GM06990 (cell line): ENCODE measurements around the gene PCDH17.

Experiments
- DNase-seq: peaks from one replicate; pipeline ENCODE4 v3.0.0-alpha.2; 2011; ENCODE audit not compliant: insufficient read length; ENCODE audit errors: extremely low read depth
- H3K27me3 ChIP-seq: replicated peaks from 2 replicates; pipeline ENCODE4 v1.6.0; 2011; ENCODE audit warnings: low read length; ENCODE audit not compliant: control insufficient read depth, insufficient read depth
- H3K36me3 ChIP-seq: 2 replicates; pipeline ENCODE4 v1.5.1; 2011; ENCODE audit warnings: low read length; ENCODE audit not compliant: control insufficient read depth, insufficient read depth
- H3K4me3 ChIP-seq: replicated peaks from 2 replicates; pipeline ENCODE4 v1.5.1; 2011; ENCODE audit warnings: low read depth, mild to moderate bottlenecking, control low read depth, low read length
- CTCF ChIP-seq: IDR thresholded peaks from 2 replicates; pipeline ENCODE4 v1.5.1; 2011; ENCODE audit warnings: low read length, control low read depth, mild to moderate bottlenecking, inconsistent platforms; ENCODE audit not compliant: insufficient read depth, poor library complexity, severe bottlenecking

Gene PCDH17

GRCh38 chr13:57739543-57740190, 108.1 kb downstream of the PCDH17 start:
- DNase-seq: no peak
- TF ChIP-seq CTCF: no peak
- H3K4me3 ChIP-seq: no peak overlapping the region
- H3K27me3 ChIP-seq: no peaks in the 10 kb centered on the region
- H3K36me3 ChIP-seq: no peaks in the 10 kb centered on the region

GRCh38 chr13:57740719-57741118, 109.2 kb downstream of the PCDH17 start:
- TF ChIP-seq CTCF: no peak
- H3K27me3 ChIP-seq: no peaks in the 10 kb centered on the region
- no peaks in the 10 kb centered on the region for H3K36me3 ChIP-seq
- DNase-seq: no peak
- H3K4me3 ChIP-seq: no peak overlapping the region

DNA sequence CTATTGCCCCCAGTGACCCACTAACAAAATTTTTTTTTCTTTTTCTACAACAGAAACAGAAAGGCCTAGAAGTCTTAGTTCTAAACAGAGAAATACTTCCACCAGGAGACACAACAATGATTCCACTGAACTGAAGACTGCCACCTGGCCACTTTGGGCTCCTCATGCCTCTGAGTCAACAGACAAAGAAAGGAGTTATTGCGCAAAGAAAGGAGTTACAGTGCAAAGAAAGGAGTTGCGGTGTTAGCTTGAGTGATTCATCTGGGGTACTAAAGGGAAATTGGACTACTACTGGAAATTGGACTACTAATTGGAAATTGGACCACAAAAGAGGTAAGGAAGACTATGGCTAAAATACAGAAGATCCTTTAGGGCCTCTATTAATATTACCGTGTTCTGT, 116.6 kb downstream of the PCDH17 start:
- no peaks in the 10 kb centered on the region for H3K27me3 ChIP-seq
- no peaks in the 10 kb centered on the region for H3K36me3 ChIP-seq
- no peak for TF ChIP-seq CTCF
- no peak for DNase-seq
- H3K4me3 ChIP-seq: no peak overlapping the region

- TF ChIP-seq CTCF: no peak
- DNase-seq: no peak
- no peaks in the 10 kb centered on the region for H3K36me3 ChIP-seq
- H3K27me3 ChIP-seq: no peaks in the 10 kb centered on the region
- H3K4me3 ChIP-seq: no peak overlapping the region
Measured at GRCh38 chr13:57760951-57761350, 129.4 kb downstream of the PCDH17 start.

- Histone ChIP-seq H3K36me3 (no peaks in the 10 kb centered on the region), H3K4me3 (no peak overlapping the region), H3K27me3 (no peaks in the 10 kb centered on the region)
- no peak for DNase-seq
- TF ChIP-seq CTCF: no peak
Measured at GRCh38 chr13:57763689-57764088, 132.1 kb downstream of the PCDH17 start.
